HG03565 (cell line): ENCODE measurements around the gene PPP2R5C.

Experiments
- ATAC-seq: cut with Tn5 transposase; IDR thresholded peaks from one replicate; pipeline ENCODE4 v1.9.1; 2021; ENCODE audit warnings: mild to moderate bottlenecking, moderate library complexity; ENCODE audit not compliant: unreplicated experiment

Gene PPP2R5C

GRCh38 chr14:101859958-101860357 is 98.4 kb downstream of the PPP2R5C start:
- ATAC-seq: no peak

- no peak for ATAC-seq
Measured at GRCh38 chr14:101861464-101861863, 100.0 kb downstream of the PPP2R5C start.

- no peak for ATAC-seq
Measured at GRCh38 chr14:101862177-101862576, 100.7 kb downstream of the PPP2R5C start.

GRCh38 chr14:101862711-101863110 is 101.2 kb downstream of the PPP2R5C start:
- ATAC-seq: no peak

GRCh38 chr14:101865288-101865687 is 103.8 kb downstream of the PPP2R5C start:
- ATAC-seq: no peak

- no peak for ATAC-seq
Measured at GRCh38 chr14:101867854-101868253, 106.3 kb downstream of the PPP2R5C start.

GRCh38 chr14:101869217-101869616 is 107.7 kb downstream of the PPP2R5C start:
- ATAC-seq: no peak

GRCh38 chr14:101870273-101870939 is 108.9 kb downstream of the PPP2R5C start:
- no peak for ATAC-seq

GRCh38 chr14:101872346-101872745 is 110.8 kb downstream of the PPP2R5C start:
- ATAC-seq: no peak

GRCh38 chr14:101873076-101873825 is 111.7 kb downstream of the PPP2R5C start:
- no peak for ATAC-seq

GRCh38 chr14:101873991-101874390 is 112.5 kb downstream of the PPP2R5C start:
- no peak for ATAC-seq

GRCh38 chr14:101875041-101875726 is 113.7 kb downstream of the PPP2R5C start:
- ATAC-seq: no peak

- peak; percentile 13 for ATAC-seq
Measured at GRCh38 chr14:101875727-101876554, 114.4 kb downstream of the PPP2R5C start.

- peak; percentile 83 for ATAC-seq
Measured at GRCh38 chr14:101876555-101876938, 115.0 kb downstream of the PPP2R5C start.

GRCh38 chr14:101877766-101878165 is 116.3 kb downstream of the PPP2R5C start:
- ATAC-seq: no peak

GRCh38 chr14:101878211-101878821 is 116.8 kb downstream of the PPP2R5C start:
- no peak for ATAC-seq

- ATAC-seq: no peak
Measured at GRCh38 chr14:101878822-101879528, 117.5 kb downstream of the PPP2R5C start.

GRCh38 chr14:101879529-101880336 is 118.2 kb downstream of the PPP2R5C start:
- ATAC-seq: no peak

GRCh38 chr14:101881426-101881825 is 119.9 kb downstream of the PPP2R5C start:
- no peak for ATAC-seq
